IPS-18c (cell line): ENCODE measurements around the gene TTC7B.

Experiments
- H3K4me3 ChIP-seq: 2 replicates; pipeline ENCODE4 v1.7.0; 2013; ENCODE audit warnings: low read depth, mild to moderate bottlenecking, low read length, moderate library complexity; ENCODE audit not compliant: insufficient read depth
- H3K9me3 ChIP-seq: one replicate; pipeline ENCODE4 v1.6.1; 2013; ENCODE audit warnings: mild to moderate bottlenecking, low read length, moderate library complexity; ENCODE audit not compliant: control insufficient read depth, insufficient read depth

TTC7B gene

GRCh38 chr14:90544971-90545370, 271.3 kb downstream of the TTC7B start:
- Histone ChIP-seq H3K4me3 (no peak overlapping the region), H3K9me3 (no peaks in the 10 kb centered on the region)

GRCh38 chr14:90544566-90544965, 271.7 kb downstream of the TTC7B start:
- Histone ChIP-seq H3K9me3 (no peaks in the 10 kb centered on the region), H3K4me3 (no peak overlapping the region)

- H3K4me3 ChIP-seq = no peak overlapping the region
These were observed 272.4 kb downstream of the TTC7B start for GRCh38 chr14:90543876-90544275.

DNA sequence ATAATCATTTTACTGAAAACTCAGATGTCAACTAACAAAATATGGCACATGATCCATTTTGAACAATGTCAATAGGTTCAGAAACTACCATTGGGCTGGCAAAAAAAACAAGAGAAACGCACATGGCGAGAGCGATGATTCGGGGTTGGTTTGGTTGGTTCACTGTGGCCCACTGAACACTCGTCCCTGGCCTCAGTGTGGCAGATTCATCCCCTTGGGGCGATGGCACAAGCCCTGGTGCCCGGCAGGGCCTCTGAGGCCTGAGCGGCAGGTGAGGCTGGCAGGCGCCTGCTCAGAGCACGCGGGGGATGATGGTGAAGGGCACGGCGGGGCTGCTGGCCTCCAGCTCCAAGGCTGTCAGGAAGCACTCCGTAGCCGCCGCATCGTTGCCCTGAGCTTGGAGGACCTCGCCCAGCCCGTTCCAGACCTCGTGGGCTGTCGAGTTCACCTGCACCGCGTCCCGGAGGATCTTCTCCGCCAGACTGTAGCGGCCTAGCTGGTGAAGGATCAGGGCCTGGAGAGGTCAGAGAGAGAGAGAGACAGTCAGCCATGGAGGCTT, 275.1 kb downstream of the TTC7B start:
- Histone ChIP-seq H3K9me3 (no peaks in the 10 kb centered on the region), H3K4me3 (no peak overlapping the region)

More at GRCh38 chr14:90543876-90544275, 272.4 kb downstream of the TTC7B start:
- no peaks in the 10 kb centered on the region for H3K9me3 ChIP-seq

- Histone ChIP-seq H3K9me3 (no peaks in the 10 kb centered on the region), H3K4me3 (no peak overlapping the region)
These were observed 275.8 kb downstream of the TTC7B start for GRCh38 chr14:90540437-90540836.

DNA sequence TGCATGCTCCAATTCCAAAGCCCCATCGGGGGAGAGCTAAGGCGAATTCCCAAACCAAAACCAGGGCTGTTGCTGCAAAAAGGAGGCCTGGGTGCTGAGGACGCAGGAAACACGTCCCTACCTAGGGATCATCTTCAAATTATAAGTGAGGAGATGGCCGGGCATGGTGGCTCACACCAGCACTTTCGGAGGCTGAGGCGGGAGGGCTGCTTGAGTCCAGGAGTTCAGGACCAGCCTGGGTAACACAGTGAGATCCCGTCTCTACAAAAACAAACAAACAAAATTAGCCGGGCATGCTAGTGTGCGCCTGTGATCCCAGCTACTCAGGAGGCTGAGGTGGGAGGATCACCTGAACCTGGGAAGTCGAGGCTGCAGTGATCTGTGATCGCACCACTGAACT, 276.2 kb downstream of the TTC7B start:
- Histone ChIP-seq H3K9me3 (no peaks in the 10 kb centered on the region), H3K4me3 (no peak overlapping the region)

DNA sequence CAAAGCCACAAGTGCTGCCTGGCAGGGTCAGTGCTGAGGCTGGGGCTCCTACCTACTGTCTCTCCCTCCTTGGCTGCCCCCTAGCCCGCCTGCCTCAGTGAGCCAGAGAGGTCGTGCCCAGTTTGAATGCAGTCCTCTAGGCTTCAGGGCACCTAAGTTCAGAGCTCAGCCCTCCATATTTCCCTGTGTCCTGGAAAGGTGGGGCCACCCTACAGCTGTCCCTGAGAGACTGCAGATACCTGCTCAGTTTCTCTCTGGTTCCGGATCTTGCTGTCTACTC, 276.8 kb downstream of the TTC7B start:
- no peak overlapping the region for H3K4me3 ChIP-seq
- no peaks in the 10 kb centered on the region for H3K9me3 ChIP-seq

- no peak overlapping the region for H3K4me3 ChIP-seq
- no peaks in the 10 kb centered on the region for H3K9me3 ChIP-seq
These were observed 277.3 kb downstream of the TTC7B start for GRCh38 chr14:90538716-90539495.

DNA sequence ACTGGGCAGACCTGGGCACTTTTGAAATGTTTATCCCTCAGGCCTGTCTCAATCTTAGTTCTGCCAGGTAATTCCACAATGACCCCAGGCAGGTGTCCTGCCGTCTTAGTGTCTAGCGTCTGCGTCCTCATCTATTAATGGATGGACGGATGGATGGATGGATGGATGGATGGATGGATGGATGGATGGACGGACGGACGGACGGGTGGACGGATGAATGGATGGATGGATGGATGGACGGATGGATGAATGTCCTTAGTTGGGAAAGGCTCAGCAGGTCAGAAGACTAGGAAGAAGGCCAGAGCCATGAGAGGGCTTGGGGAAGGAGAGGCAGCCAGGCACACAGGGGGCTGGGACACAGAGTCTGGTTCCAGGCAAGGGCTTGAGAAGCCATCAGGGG, 278.1 kb downstream of the TTC7B start:
- no peaks in the 10 kb centered on the region for H3K9me3 ChIP-seq
- no peak overlapping the region for H3K4me3 ChIP-seq

GRCh38 chr14:90536511-90537191, 279.6 kb downstream of the TTC7B start:
- no peak overlapping the region for H3K4me3 ChIP-seq

GRCh38 chr14:90536092-90536491, 280.1 kb downstream of the TTC7B start:
- Histone ChIP-seq H3K9me3 (no peaks in the 10 kb centered on the region), H3K4me3 (no peak overlapping the region)

More at GRCh38 chr14:90536511-90537191, 279.6 kb downstream of the TTC7B start:
- H3K9me3 ChIP-seq = no peaks in the 10 kb centered on the region

GRCh38 chr14:90535556-90536090, 280.6 kb downstream of the TTC7B start:
- Histone ChIP-seq H3K9me3 (no peaks in the 10 kb centered on the region), H3K4me3 (no peak overlapping the region)

- Histone ChIP-seq H3K9me3 (no peaks in the 10 kb centered on the region), H3K4me3 (no peak overlapping the region)
These were observed 281.2 kb downstream of the TTC7B start for GRCh38 chr14:90534838-90535555.

GRCh38 chr14:90534091-90534837, 282.0 kb downstream of the TTC7B start:
- Histone ChIP-seq H3K9me3 (no peaks in the 10 kb centered on the region), H3K4me3 (no peak overlapping the region)

GRCh38 chr14:90533591-90534021, 282.6 kb downstream of the TTC7B start:
- Histone ChIP-seq H3K9me3 (no peaks in the 10 kb centered on the region), H3K4me3 (no peak overlapping the region)

DNA sequence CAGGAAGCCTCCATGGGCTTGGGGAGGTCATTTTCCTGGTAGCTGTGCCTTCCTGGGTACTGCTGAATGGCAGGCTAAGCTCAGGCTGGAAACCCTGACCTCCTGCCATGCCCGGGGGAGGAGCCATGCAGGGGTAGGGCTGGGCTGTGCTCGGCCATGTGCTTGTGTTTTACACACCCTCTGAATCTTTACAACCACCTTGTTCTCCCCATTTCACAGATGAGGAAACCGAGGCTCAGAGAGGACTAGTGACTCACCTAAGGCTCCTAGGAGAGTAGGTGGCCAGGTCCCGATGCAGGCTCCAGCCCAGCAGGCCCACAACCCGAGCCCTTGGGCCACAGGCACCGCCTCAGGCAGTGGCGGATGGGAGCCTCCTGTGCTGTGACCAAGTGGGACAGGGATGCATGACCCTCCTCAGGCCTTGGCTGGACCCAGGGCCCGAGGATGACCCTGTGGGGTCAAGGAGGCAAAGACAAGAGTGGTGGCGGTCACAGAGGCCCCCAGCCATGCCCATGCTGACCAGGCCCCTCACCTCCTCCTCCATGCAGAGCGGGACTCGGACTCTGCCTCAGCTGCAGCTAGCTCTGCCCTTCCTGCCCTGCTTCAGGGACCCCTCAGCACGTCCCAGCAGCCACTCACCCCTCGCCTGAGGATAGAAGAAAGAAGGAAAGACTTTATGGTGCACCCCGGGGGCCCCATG, 283.3 kb downstream of the TTC7B start:
- no peak overlapping the region for H3K4me3 ChIP-seq
- no peaks in the 10 kb centered on the region for H3K9me3 ChIP-seq
